ENCODE measurements around the gene RBM4B. TPM values are rescaled to one million over a fixed set of nuclear protein-coding genes. Genes with fewer than 3 reads are reported as not detected.

The RBM4B gene
- total RNA-seq, 3 donors from 2014 or later = 16.7 to 22.7 (median 16.7) TPM

DNA sequence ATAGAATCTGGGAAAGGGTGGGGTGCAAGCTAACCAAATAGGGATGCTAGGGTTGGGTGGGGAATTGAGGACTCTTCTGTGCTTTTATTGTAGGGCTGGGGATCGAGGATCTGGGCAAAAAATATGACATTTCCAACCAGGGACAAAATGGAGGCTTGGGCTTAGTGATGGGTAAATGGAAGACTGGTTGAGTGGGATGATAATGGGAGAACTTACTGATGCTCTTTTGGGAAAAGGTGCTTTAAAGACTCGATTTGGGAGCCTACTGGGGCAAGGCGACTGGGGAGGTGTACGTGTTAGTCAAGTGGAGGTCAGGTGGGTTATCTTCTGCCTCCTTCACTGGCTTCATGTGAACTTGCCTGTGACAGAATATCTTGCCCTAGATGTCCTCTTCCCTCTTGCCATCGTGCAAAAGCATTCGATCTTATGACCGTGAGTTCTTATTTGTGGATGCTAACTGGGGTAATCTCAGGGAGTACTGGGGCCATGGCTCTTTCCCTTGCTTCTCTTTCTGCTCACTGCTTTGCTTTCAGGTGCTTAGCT, 49.6 kb downstream of the RBM4B start:
- intact Hi-C loops (cut with DNase I, micrococcal nuclease) = no loop called here
- TF ChIP-seq, protein P1, sequence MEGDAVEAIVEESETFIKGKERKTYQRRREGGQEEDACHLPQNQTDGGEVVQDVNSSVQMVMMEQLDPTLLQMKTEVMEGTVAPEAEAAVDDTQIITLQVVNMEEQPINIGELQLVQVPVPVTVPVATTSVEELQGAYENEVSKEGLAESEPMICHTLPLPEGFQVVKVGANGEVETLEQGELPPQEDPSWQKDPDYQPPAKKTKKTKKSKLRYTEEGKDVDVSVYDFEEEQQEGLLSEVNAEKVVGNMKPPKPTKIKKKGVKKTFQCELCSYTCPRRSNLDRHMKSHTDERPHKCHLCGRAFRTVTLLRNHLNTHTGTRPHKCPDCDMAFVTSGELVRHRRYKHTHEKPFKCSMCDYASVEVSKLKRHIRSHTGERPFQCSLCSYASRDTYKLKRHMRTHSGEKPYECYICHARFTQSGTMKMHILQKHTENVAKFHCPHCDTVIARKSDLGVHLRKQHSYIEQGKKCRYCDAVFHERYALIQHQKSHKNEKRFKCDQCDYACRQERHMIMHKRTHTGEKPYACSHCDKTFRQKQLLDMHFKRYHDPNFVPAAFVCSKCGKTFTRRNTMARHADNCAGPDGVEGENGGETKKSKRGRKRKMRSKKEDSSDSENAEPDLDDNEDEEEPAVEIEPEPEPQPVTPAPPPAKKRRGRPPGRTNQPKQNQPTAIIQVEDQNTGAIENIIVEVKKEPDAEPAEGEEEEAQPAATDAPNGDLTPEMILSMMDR (IDR thresholded peaks at IDR 0.05) = no peak

DNA sequence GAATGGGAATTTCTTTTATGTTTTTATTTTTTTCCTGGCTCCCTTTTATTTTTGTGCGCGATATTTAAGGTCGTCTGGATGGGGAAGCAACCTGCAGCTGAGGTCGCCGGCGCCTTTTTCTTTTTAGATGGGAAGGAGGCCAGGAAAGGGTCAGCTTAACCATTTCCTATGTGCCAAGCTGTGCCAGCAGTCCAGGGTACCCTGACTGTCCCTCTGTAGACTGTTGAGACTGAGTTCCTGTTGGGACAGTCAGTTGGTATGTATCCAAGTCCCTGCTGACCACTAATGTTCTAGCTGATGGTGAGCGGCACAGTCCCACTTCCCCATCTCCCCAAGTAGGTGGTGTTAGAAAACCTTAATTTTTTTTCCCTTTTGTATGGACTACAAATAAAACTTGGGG, 50.8 kb downstream of the RBM4B start:
- Histone ChIP-seq H3K4me3 (no peak overlapping the region), H3K9me3 (no peaks in the 10 kb centered on the region), H3K4me1 (ENCODE audit: low read depth) (peaks cover 16% of the 10 kb centered on the region), H3K36me3 (ENCODE audit: low read depth) (peaks cover 25% of the 10 kb centered on the region)
- DNase-seq = no peak
- TF ChIP-seq, protein P1 (IDR thresholded peaks at IDR 0.05) = no peak
- no peak for ATAC-seq
- intact Hi-C loops (cut with DNase I, micrococcal nuclease) = no loop called here

More for the DNA sequence above, 49.6 kb downstream of the RBM4B start:
- no peaks in the 10 kb centered on the region for H3K9me3 ChIP-seq
- H3K36me3 ChIP-seq (ENCODE audit: low read depth) = peaks cover 25% of the 10 kb centered on the region
- DNase-seq (no peak), ATAC-seq (no peak)
- H3K4me1 ChIP-seq (ENCODE audit: low read depth) = peaks cover 5% of the 10 kb centered on the region
- H3K4me3 ChIP-seq = no peak overlapping the region

DNA sequence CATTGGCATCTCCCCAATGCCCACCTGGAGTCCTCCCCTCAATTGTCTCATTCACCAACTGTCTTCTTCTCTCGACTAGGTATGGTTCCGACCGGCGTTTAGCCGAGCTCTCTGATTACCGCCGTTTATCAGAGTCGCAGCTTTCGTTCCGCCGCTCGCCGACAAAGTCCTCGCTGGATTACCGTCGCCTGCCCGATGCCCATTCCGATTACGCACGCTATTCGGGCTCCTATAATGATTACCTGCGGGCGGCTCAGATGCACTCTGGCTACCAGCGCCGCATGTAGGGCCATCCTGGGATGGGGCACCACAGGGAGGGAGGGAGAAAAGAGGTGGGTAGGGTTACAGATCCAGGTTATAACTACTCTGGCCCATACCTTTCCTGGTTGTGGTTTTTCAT, 51.3 kb downstream of the RBM4B start:
- peaks cover 25% of the 10 kb centered on the region for H3K36me3 ChIP-seq (ENCODE audit: low read depth)
- intact Hi-C loops (cut with DNase I, micrococcal nuclease) = no loop called here
- peaks cover 20% of the 10 kb centered on the region for H3K4me1 ChIP-seq (ENCODE audit: low read depth)

DNA sequence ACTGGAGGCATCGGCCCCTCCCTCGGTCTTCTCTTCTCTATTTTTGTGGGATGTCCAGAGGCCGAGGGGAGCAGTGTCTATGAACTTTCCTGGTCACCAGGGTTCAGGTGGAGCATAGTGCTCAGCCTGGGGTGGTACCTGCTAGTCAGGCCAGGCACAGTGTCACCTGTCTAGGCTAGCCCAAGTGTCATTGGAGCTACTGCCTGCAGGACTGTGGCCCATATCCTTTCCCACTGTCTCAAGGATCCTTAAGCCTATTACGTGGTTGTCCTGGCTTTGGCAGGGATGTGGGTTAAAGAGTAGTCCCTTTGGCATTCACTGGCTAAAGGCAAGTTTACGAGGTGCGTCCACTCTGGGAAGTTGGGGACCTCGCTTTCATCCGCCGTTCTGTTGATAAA, 51.9 kb downstream of the RBM4B start:
- DNase-seq (no peak), ATAC-seq (no peak)
- no peak overlapping the region for H3K4me3 ChIP-seq
- peaks cover 25% of the 10 kb centered on the region for H3K36me3 ChIP-seq (ENCODE audit: low read depth)
- intact Hi-C loops (cut with DNase I, micrococcal nuclease) = no loop called here
- H3K4me1 ChIP-seq (ENCODE audit: low read depth) = peaks cover 26% of the 10 kb centered on the region
- no peaks in the 10 kb centered on the region for H3K9me3 ChIP-seq
- TF ChIP-seq, protein P1 (IDR thresholded peaks at IDR 0.05) = no peak

More for the DNA sequence above, 51.3 kb downstream of the RBM4B start:
- Histone ChIP-seq H3K4me3 (no peak overlapping the region), H3K9me3 (no peaks in the 10 kb centered on the region)
- TF ChIP-seq, protein P1 (IDR thresholded peaks at IDR 0.05) = no peak
- DNase-seq = no peak
- no peak for ATAC-seq

DNA sequence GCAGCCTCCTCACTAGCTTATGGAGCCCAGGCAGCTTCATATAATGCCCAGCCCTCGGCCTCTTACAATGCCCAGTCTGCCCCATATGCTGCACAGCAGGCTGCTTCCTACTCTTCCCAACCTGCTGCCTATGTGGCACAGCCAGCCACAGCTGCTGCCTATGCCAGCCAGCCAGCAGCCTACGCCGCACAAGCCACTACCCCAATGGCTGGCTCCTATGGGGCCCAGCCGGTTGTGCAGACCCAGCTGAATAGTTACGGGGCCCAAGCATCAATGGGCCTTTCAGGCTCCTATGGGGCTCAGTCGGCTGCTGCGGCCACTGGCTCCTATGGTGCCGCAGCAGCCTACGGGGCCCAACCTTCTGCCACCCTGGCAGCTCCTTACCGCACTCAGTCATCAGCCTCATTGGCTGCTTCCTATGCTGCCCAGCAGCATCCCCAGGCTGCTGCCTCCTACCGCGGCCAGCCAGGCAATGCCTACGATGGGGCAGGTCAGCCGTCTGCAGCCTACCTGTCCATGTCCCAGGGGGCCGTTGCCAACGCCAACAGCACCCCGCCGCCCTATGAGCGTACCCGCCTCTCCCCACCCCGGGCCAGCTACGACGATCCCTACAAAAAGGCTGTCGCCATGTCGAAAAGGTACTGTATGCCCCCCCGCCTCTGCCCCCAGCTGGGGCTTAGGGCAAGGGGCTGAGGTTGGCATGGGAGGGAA, 52.5 kb downstream of the RBM4B start:
- DNase-seq = no peak
- H3K4me1 ChIP-seq (ENCODE audit: low read depth) = peaks cover 31% of the 10 kb centered on the region
- no peak for ATAC-seq

More for the DNA sequence above, 52.5 kb downstream of the RBM4B start:
- Histone ChIP-seq H3K9me3 (no peaks in the 10 kb centered on the region), H3K4me3 (no peak overlapping the region), H3K36me3 (ENCODE audit: low read depth) (peaks cover 25% of the 10 kb centered on the region)
- TF ChIP-seq, protein P1 (IDR thresholded peaks at IDR 0.05) = no peak
- intact Hi-C loops (cut with DNase I, micrococcal nuclease) = no loop called here
